ENCODE results near the gene ARHGAP27. TPM values are rescaled to one million over a fixed set of nuclear protein-coding genes. Genes with fewer than 3 reads are reported as not detected.
A peak's percentile ranks its signal among the peaks of the same experiment; 100 is the strongest.

ARHGAP27 gene
- total and polyA plus RNA-seq, 9 of the 15 experiments (the other 6 are each of a cell fraction or from before 2014, with no cell fraction given), result 0.04 to 4.6 (median 2.1) TPM

DNA sequence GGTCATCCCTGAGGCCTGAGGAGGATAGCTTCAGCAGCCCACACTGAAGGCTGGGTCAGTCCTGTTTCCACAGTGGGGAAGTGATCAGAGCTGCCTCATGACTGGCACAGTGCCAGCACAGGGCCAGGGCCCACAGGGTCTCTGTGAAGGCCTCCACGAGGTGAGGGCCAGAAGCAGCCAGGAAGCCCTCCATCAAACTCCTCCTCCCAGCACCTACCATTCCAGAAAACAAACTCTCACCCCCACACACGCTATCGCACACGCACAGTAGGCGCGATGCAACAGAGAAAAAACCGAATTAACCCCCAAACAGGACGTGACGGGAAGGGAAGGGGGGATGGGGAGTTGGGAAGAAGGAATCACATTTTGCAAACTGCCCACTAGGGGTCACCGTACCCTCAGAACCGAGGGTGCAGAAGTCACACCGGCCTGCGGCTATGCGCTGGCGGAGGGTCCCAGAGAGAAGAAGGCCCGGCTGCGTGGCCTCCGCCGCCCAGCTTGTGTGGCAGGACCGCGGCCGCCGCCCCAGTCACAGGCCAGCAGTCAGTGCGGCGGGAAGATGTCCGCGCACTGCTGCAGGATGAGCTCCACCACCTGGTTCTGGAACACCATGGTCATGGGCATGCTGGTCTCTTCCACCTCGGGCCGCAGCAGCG, 37.6 kb downstream of the ARHGAP27 start:
- in situ Hi-C loops (cut with MboI) (no loop called here), intact Hi-C loops (cut with micrococcal nuclease) (loop anchor here (2.0 to 10.0 kb wide), 2 partner anchors 34 to 460 kb away; no protein-coding TSS in a partner anchor)
- ChIA-PET CTCF (ENCODE audit: low intra/inter-chr PET ratio) (interaction anchor here (0.6 to 2.2 kb wide), 5 partner anchors 15 to 437 kb away, joined by 3 to 10 read pairs (median 5); no protein-coding TSS in a partner anchor), POLR2A (no interaction called here)
- BruUV-seq (replicated peaks), result no TSS peak
- Histone ChIP-seq H3K27ac (ENCODE audit: extremely low read depth, low read depth, low read length) (peak overlapping the region; percentile 61), H3K27me3 (ENCODE audit: control insufficient read depth in 2 of 2, insufficient read depth in 2 of 2, low read length in 2 of 2) (0 out of 5 replicates have a peak, but pooled peaks cover 0 to 4% of the 10 kb centered on the region in 2 experiments), H3K4me2 (ENCODE audit: insufficient read depth, low read length) (peak overlapping the region; percentile 53), H3K9ac (ENCODE audit: insufficient read depth in 1 of 2, low read depth in 2 of 2, low read length in 2 of 2) (peak overlapping the region; percentile 45 to 72), H3K9me3 (replicated peaks; ENCODE audit: control insufficient read depth, insufficient read depth, low read depth, low read length) (no peaks in the 10 kb centered on the region), H3K36me3 (ENCODE audit: control insufficient read depth, insufficient read depth, low read length) (no peaks in the 10 kb centered on the region), H3K9me1 (ENCODE audit: control insufficient read depth, insufficient read depth, low read length) (no peaks in the 10 kb centered on the region), H4K20me1 (replicated peaks; ENCODE audit: control insufficient read depth, insufficient read depth, low read length) (no peaks in the 10 kb centered on the region; the same call in 1 of the 2 replicates), H3K79me2 (ENCODE audit: control insufficient read depth, insufficient read depth, low read length) (no peaks in the 10 kb centered on the region), H3K4me3 (no peak overlapping the region), H3K4me1 (replicated peaks in 1 of 2; ENCODE audit: control insufficient read depth in 2 of 2, insufficient read depth in 2 of 2, low read length in 2 of 2) (peaks cover 14 to 29% of the 10 kb centered on the region in 2 experiments; a peak in 4 of 5 replicates), H2AFZ (ENCODE audit: low read depth, low read length) (peak overlapping the region; percentile 82)
- WGBS (ENCODE audit: insufficient coverage, low coverage, missing lambda C conversion rate), result 17% methylated on average over 27 of the region's 30 CpGs
- ATAC-seq (peak; percentile 94), FAIRE-seq (peak; percentile 97), DNase-seq (ENCODE audit: extremely low read depth in 1 of 4, low spot score in 3 of 4) (peak; percentile 93 to 95 (median 94))
- TF ChIP-seq GTF2F1 (IDR thresholded peaks at IDR 0.05; ENCODE audit: low read depth, low read length), result no peak
- no peak for TF ChIP-seq ZNF165 (CRISPR knock-in tag; IDR thresholded peaks at IDR 0.05; ENCODE audit: borderline replicate concordance)
- TF ChIP-seq NFE2L1 (tag; IDR thresholded peaks at IDR 0.05; ENCODE audit: borderline replicate concordance, low read depth), result no peak
- no peak for TF ChIP-seq ZNF23 (CRISPR knock-in tag; IDR thresholded peaks at IDR 0.05)
- TF ChIP-seq SMAD3 (CRISPR knock-in tag; conservative IDR thresholded peaks at IDR 0.05), result no peak
- no peak for TF ChIP-seq MECOM (CRISPR knock-in tag; IDR thresholded peaks at IDR 0.05)
- TF ChIP-seq, protein P1, sequence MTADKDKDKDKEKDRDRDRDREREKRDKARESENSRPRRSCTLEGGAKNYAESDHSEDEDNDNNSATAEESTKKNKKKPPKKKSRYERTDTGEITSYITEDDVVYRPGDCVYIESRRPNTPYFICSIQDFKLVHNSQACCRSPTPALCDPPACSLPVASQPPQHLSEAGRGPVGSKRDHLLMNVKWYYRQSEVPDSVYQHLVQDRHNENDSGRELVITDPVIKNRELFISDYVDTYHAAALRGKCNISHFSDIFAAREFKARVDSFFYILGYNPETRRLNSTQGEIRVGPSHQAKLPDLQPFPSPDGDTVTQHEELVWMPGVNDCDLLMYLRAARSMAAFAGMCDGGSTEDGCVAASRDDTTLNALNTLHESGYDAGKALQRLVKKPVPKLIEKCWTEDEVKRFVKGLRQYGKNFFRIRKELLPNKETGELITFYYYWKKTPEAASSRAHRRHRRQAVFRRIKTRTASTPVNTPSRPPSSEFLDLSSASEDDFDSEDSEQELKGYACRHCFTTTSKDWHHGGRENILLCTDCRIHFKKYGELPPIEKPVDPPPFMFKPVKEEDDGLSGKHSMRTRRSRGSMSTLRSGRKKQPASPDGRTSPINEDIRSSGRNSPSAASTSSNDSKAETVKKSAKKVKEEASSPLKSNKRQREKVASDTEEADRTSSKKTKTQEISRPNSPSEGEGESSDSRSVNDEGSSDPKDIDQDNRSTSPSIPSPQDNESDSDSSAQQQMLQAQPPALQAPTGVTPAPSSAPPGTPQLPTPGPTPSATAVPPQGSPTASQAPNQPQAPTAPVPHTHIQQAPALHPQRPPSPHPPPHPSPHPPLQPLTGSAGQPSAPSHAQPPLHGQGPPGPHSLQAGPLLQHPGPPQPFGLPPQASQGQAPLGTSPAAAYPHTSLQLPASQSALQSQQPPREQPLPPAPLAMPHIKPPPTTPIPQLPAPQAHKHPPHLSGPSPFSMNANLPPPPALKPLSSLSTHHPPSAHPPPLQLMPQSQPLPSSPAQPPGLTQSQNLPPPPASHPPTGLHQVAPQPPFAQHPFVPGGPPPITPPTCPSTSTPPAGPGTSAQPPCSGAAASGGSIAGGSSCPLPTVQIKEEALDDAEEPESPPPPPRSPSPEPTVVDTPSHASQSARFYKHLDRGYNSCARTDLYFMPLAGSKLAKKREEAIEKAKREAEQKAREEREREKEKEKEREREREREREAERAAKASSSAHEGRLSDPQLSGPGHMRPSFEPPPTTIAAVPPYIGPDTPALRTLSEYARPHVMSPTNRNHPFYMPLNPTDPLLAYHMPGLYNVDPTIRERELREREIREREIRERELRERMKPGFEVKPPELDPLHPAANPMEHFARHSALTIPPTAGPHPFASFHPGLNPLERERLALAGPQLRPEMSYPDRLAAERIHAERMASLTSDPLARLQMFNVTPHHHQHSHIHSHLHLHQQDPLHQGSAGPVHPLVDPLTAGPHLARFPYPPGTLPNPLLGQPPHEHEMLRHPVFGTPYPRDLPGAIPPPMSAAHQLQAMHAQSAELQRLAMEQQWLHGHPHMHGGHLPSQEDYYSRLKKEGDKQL (CRISPR knock-in tag; IDR thresholded peaks at IDR 0.05; ENCODE audit: borderline replicate concordance), result no peak
- TF ChIP-seq IRF2 (CRISPR knock-in tag; IDR thresholded peaks at IDR 0.05), result no peak
- TF ChIP-seq, protein P2, sequence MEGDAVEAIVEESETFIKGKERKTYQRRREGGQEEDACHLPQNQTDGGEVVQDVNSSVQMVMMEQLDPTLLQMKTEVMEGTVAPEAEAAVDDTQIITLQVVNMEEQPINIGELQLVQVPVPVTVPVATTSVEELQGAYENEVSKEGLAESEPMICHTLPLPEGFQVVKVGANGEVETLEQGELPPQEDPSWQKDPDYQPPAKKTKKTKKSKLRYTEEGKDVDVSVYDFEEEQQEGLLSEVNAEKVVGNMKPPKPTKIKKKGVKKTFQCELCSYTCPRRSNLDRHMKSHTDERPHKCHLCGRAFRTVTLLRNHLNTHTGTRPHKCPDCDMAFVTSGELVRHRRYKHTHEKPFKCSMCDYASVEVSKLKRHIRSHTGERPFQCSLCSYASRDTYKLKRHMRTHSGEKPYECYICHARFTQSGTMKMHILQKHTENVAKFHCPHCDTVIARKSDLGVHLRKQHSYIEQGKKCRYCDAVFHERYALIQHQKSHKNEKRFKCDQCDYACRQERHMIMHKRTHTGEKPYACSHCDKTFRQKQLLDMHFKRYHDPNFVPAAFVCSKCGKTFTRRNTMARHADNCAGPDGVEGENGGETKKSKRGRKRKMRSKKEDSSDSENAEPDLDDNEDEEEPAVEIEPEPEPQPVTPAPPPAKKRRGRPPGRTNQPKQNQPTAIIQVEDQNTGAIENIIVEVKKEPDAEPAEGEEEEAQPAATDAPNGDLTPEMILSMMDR (IDR thresholded peaks at IDR 0.05 in 2 of 3, conservative IDR thresholded peaks at IDR 0.05 in 1 of 3; ENCODE audit: insufficient read depth in 2 of 3, low read depth in 1 of 3, low read length in 3 of 3), result peak; percentile 87 to 90 (median 88)
- 0 out of 2 replicates have a peak, but pooled peaks have one; percentile 38 for TF ChIP-seq MYNN (IDR thresholded peaks at IDR 0.05)
- TF ChIP-seq MYNN (CRISPR knock-in tag; IDR thresholded peaks at IDR 0.05), result no peak
- TF ChIP-seq RBM25 (IDR thresholded peaks at IDR 0.05; ENCODE audit: low read depth, low read length, severe bottlenecking), result no peak
- TF ChIP-seq, protein P3, sequence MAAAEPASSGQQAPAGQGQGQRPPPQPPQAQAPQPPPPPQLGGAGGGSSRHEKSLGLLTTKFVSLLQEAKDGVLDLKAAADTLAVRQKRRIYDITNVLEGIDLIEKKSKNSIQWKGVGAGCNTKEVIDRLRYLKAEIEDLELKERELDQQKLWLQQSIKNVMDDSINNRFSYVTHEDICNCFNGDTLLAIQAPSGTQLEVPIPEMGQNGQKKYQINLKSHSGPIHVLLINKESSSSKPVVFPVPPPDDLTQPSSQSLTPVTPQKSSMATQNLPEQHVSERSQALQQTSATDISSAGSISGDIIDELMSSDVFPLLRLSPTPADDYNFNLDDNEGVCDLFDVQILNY (CRISPR knock-in tag; IDR thresholded peaks at IDR 0.05), result no peak
- peak; percentile 20 for TF ChIP-seq DACH1 (IDR thresholded peaks at IDR 0.05; ENCODE audit: partially characterized antibody)
